Suprapubic skin (tissue), 4 donors: Measurements from ENCODE around the gene RASA4.
"Not testable (repeated sequence)": the region's sequence is repeated elsewhere in the genome, so short reads cannot be mapped to it uniquely, and the experiment has no call there.

ENCODE experiments used
- EP300 ChIP-seq: sonication (generic); formaldehyde crosslinking; IDR thresholded peaks from one replicate; pipeline ENCODE4 v1.6.1; 2017; ENCODE audit warnings: antibody characterized with exemption
- POLR2A ChIP-seq, 2 donors: fragments of 450-650 bp; IDR thresholded peaks; one replicate each; pipeline ENCODE4 v1.6.1; 2017; ENCODE audit warnings: antibody characterized with exemption in 2 of 2, mild to moderate bottlenecking in 2 of 2, moderate library complexity in 2 of 2
- POLR2AphosphoS5 ChIP-seq, 3 donors: sonication (generic); formaldehyde crosslinking; IDR thresholded peaks; one replicate each; pipeline ENCODE4 v1.6.1; 2017; ENCODE audit warnings: antibody characterized with exemption in 3 of 3
- TF ChIP-seq, protein P1 (sequence below), 2 donors: fragments of 200-600 bp in 1 of 2; fragments of 450-650 bp in 1 of 2; sonication (generic) in 1 of 2; IDR thresholded peaks; one replicate each; pipeline ENCODE4 v1.5.1; 2016 to 2019; ENCODE audit warnings: antibody characterized with exemption in 2 of 2, mild to moderate bottlenecking in 1 of 2, moderate library complexity in 1 of 2

DNA sequence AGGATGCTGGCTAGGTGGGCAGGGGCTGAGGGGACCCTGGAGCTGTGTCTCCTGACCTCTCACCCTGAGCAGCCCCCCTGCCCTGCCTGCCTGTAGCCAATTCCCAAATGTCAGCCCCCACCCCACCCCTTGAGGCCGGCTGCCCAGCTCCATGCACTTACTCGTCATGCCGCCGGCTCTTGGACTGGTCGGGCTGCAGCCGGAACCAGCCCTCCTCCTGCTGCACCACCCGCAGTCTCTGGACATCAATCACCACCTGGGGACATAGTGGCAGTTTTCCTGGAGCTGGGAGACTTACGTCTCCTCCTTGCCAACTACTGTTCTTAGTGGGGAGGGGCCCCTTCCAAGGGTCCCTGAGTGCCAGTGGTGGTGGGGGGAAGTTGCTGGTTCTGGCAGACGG is 16.9 kb downstream of the RASA4 start:
- TF ChIP-seq, protein P1, sequence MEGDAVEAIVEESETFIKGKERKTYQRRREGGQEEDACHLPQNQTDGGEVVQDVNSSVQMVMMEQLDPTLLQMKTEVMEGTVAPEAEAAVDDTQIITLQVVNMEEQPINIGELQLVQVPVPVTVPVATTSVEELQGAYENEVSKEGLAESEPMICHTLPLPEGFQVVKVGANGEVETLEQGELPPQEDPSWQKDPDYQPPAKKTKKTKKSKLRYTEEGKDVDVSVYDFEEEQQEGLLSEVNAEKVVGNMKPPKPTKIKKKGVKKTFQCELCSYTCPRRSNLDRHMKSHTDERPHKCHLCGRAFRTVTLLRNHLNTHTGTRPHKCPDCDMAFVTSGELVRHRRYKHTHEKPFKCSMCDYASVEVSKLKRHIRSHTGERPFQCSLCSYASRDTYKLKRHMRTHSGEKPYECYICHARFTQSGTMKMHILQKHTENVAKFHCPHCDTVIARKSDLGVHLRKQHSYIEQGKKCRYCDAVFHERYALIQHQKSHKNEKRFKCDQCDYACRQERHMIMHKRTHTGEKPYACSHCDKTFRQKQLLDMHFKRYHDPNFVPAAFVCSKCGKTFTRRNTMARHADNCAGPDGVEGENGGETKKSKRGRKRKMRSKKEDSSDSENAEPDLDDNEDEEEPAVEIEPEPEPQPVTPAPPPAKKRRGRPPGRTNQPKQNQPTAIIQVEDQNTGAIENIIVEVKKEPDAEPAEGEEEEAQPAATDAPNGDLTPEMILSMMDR (IDR thresholded peaks at IDR 0.05): not testable (repeated sequence)
- TF ChIP-seq POLR2A (IDR thresholded peaks at IDR 0.05); POLR2AphosphoS5 (IDR thresholded peaks at IDR 0.05); EP300: not testable (repeated sequence)
